HL-60 (cell line): ENCODE results near the gene MAS1.

Experiments
- DNase-seq, 2 experiments: peaks; one replicate each; pipeline ENCODE4 v3.0.0-alpha.2; 2010 to 2020; ENCODE audit warnings: low read depth in 1 of 2, low spot score in 1 of 2
- H3K27ac ChIP-seq: fragments of 250-450 bp; sonication (Bioruptor Pico); replicated peaks from 2 replicates; pipeline ENCODE4 v1.5.1; 2020; ENCODE audit warnings: mild to moderate bottlenecking, moderate library complexity
- H3K27me3 ChIP-seq: fragments of 250-450 bp; sonication (Bioruptor Pico); 2 replicates; pipeline ENCODE4 v1.5.1; 2021; ENCODE audit warnings: mild to moderate bottlenecking, moderate library complexity; ENCODE audit not compliant: insufficient read depth, poor library complexity, severe bottlenecking
- H3K4me3 ChIP-seq: replicated peaks from 2 replicates; pipeline ENCODE4 v1.5.1; 2011; ENCODE audit warnings: mild to moderate bottlenecking, control low read depth, low read length; ENCODE audit not compliant: insufficient read depth
- GABPA ChIP-seq: IDR thresholded peaks from 2 replicates; pipeline ENCODE4 v1.6.1; 2012; ENCODE audit warnings: low read depth
- POLR2AphosphoS5 ChIP-seq: IDR thresholded peaks from 2 replicates; pipeline ENCODE4 v1.6.1; 2012; ENCODE audit warnings: low read depth
- SPI1 ChIP-seq: IDR thresholded peaks from 2 replicates; pipeline ENCODE4 v1.6.1; 2012; ENCODE audit warnings: low read depth, mild to moderate bottlenecking, borderline replicate concordance
- TF ChIP-seq, protein P1 (sequence below): IDR thresholded peaks from one replicate; pipeline ENCODE4 v1.5.1; 2011; ENCODE audit warnings: low read length, control low read depth, inconsistent platforms; ENCODE audit not compliant: insufficient read depth
- TF ChIP-seq, protein P2 (sequence below): IDR thresholded peaks from 2 replicates; pipeline ENCODE4 v1.6.1; 2012; ENCODE audit warnings: low read depth; ENCODE audit not compliant: insufficient replicate concordance

Gene MAS1

DNA sequence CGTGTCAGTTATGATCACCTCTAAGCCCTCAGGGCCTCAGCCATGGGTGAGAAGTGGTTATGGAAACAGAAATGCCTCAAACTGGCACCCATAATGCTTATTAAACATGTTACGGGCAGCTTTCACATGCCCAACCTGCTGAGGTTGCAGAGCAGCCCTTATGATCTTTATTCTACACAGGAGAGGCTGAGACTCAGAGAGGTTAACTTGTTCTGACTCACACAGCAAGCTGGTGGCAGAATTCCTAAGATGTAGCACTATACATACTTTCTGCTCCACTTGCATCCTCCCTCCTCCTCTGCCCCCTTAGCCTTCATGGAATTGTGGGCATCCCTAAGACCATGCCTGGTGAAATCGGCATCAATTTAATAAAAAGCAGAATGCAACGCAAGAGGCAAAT is 43.4 kb downstream of the MAS1 start:
- Histone ChIP-seq H3K27ac (no peak overlapping the region), H3K4me3 (no peak overlapping the region), H3K27me3 (peaks cover 2% of the 10 kb centered on the region)
- TF ChIP-seq, protein P1, sequence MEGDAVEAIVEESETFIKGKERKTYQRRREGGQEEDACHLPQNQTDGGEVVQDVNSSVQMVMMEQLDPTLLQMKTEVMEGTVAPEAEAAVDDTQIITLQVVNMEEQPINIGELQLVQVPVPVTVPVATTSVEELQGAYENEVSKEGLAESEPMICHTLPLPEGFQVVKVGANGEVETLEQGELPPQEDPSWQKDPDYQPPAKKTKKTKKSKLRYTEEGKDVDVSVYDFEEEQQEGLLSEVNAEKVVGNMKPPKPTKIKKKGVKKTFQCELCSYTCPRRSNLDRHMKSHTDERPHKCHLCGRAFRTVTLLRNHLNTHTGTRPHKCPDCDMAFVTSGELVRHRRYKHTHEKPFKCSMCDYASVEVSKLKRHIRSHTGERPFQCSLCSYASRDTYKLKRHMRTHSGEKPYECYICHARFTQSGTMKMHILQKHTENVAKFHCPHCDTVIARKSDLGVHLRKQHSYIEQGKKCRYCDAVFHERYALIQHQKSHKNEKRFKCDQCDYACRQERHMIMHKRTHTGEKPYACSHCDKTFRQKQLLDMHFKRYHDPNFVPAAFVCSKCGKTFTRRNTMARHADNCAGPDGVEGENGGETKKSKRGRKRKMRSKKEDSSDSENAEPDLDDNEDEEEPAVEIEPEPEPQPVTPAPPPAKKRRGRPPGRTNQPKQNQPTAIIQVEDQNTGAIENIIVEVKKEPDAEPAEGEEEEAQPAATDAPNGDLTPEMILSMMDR, result no peak
- TF ChIP-seq POLR2AphosphoS5 (no peak), SPI1 (no peak), GABPA (no peak)
- TF ChIP-seq, protein P2, sequence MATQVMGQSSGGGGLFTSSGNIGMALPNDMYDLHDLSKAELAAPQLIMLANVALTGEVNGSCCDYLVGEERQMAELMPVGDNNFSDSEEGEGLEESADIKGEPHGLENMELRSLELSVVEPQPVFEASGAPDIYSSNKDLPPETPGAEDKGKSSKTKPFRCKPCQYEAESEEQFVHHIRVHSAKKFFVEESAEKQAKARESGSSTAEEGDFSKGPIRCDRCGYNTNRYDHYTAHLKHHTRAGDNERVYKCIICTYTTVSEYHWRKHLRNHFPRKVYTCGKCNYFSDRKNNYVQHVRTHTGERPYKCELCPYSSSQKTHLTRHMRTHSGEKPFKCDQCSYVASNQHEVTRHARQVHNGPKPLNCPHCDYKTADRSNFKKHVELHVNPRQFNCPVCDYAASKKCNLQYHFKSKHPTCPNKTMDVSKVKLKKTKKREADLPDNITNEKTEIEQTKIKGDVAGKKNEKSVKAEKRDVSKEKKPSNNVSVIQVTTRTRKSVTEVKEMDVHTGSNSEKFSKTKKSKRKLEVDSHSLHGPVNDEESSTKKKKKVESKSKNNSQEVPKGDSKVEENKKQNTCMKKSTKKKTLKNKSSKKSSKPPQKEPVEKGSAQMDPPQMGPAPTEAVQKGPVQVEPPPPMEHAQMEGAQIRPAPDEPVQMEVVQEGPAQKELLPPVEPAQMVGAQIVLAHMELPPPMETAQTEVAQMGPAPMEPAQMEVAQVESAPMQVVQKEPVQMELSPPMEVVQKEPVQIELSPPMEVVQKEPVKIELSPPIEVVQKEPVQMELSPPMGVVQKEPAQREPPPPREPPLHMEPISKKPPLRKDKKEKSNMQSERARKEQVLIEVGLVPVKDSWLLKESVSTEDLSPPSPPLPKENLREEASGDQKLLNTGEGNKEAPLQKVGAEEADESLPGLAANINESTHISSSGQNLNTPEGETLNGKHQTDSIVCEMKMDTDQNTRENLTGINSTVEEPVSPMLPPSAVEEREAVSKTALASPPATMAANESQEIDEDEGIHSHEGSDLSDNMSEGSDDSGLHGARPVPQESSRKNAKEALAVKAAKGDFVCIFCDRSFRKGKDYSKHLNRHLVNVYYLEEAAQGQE, result no peak
- no peak for DNase-seq

DNA sequence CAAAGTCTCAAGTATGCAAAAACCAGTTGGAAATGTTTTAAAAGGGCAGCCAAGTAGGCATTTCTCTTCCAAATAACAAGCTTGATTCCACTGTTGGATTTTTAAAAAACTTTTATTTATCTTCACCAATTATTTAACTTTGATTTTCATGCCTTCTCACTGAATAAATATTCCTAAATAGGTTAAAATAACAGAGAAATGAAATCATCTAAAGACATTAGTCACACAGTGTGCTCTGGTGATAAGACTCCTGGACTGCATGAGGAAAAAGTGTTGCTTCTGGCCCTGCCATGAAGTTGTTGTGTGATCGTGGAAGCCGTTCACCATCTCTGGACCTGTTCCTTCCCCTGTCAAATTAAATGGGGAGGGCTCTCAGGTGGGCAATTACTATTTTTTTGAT is 44.3 kb downstream of the MAS1 start:
- Histone ChIP-seq H3K4me3 (no peak overlapping the region), H3K27me3 (peaks cover 2% of the 10 kb centered on the region), H3K27ac (no peak overlapping the region)
- no peak for DNase-seq
- TF ChIP-seq POLR2AphosphoS5 (no peak), GABPA (no peak), SPI1 (no peak)
- TF ChIP-seq, protein P1, result no peak
- TF ChIP-seq, protein P2, result no peak

DNA sequence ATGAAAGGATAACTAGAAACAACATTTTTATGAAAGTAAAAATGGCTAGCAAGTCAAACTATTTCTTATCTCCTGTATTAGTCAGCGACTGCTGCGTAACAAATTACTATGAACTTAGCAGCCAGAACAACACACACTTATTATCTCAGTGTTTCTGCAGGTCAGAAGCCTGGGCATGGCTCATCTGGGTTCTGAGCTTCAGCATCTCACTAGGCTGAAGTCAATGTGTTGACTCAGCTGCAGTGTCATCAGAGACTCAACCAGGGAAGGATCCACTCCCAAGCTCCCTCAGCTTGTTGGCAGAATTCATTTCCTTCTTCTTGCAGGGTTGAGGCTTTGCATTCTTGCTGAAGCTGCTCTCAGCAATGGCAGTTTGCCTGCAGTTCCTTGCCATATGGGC is 44.8 kb downstream of the MAS1 start:
- no peak overlapping the region for H3K4me3 ChIP-seq
- no peak for TF ChIP-seq POLR2AphosphoS5
- no peak for DNase-seq
- H3K27ac ChIP-seq, result no peak overlapping the region
- H3K27me3 ChIP-seq, result peaks cover 2% of the 10 kb centered on the region

DNA sequence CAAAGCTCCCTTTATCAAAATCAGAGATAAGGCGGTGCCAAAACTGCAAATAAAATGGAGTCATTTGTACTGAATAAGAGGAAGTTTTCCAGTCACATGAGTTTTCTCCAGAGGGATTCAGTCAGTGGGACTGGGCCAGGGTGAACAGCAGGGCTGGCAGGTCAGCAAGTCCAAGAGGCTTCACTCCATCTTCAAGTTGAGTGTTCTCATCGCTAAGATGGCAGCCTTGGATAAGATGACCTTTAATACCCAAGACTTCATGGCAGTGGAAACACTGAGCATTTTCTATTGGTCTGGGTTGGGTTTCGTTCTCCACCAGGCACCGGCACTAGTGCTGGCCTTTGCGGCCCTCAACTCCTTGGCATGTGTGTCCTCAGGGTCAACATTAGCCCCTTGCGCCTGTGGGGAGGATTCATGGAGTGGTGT is 48.8 kb downstream of the MAS1 start:
- TF ChIP-seq, protein P2, result no peak
- no peak for TF ChIP-seq POLR2AphosphoS5
- no peak for TF ChIP-seq SPI1
- Histone ChIP-seq H3K27me3 (no peaks in the 10 kb centered on the region), H3K4me3 (no peak overlapping the region), H3K27ac (no peak overlapping the region)
- DNase-seq, result no peak
